ENCODE measurements around the gene TEKT4.
"Not testable (repeated sequence)": the region's sequence is repeated elsewhere in the genome, so short reads cannot be mapped to it uniquely, and the experiment has no call there.

Gene TEKT4

DNA sequence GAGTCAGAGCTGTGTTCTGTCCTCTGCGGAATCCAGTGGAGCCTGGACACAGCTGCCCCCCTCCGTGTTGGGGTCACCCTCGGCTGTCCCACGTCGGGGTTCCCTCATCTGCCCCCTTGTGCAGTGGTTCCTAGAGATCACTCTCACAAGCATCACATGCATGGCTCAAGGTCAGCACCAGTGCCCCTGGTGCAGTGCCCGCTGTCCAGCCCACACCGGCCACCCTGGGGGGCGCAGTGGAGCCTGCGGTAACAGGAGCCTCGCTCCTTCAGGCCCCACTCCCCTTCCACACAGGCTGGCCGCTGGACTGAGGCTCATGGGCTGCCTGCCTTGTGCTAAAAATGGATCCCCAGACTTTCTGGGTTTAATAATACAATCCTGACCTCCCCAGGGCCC lies 8.8 kb downstream of the TEKT4 start:
- H3K4me3 ChIP-seq (ENCODE audit: low read depth, low read length): no peak overlapping the region
- TF ChIP-seq, protein P1, sequence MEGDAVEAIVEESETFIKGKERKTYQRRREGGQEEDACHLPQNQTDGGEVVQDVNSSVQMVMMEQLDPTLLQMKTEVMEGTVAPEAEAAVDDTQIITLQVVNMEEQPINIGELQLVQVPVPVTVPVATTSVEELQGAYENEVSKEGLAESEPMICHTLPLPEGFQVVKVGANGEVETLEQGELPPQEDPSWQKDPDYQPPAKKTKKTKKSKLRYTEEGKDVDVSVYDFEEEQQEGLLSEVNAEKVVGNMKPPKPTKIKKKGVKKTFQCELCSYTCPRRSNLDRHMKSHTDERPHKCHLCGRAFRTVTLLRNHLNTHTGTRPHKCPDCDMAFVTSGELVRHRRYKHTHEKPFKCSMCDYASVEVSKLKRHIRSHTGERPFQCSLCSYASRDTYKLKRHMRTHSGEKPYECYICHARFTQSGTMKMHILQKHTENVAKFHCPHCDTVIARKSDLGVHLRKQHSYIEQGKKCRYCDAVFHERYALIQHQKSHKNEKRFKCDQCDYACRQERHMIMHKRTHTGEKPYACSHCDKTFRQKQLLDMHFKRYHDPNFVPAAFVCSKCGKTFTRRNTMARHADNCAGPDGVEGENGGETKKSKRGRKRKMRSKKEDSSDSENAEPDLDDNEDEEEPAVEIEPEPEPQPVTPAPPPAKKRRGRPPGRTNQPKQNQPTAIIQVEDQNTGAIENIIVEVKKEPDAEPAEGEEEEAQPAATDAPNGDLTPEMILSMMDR (conservative IDR thresholded peaks at IDR 0.05; ENCODE audit: low read depth, low read length): no peak
- DNase-seq (ENCODE audit: low read depth): no peak

DNA sequence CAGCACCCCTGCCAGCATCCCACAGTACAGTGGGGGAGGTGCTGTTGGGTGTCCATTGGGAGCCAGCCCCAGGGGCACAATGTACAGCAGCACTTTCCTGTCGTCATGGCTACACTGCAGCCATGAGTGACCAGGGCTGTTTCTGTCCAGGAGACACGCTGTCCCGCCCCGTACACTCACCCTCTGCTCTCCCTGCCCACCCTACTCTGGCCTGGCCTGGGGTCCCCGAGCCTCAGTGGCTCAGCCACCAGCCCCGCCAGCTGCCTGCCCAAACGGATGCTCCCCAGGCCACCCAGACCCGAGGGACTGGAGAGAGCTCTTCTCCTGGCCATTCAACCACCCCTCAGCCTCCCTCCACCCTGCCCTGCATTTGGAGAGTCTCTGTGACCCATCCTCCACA lies 9.3 kb downstream of the TEKT4 start:
- TF ChIP-seq, protein P1 (conservative IDR thresholded peaks at IDR 0.05; ENCODE audit: low read depth, low read length): no peak
- DNase-seq (ENCODE audit: low read depth): no peak
- no peak overlapping the region for H3K4me3 ChIP-seq (ENCODE audit: low read depth, low read length)

DNA sequence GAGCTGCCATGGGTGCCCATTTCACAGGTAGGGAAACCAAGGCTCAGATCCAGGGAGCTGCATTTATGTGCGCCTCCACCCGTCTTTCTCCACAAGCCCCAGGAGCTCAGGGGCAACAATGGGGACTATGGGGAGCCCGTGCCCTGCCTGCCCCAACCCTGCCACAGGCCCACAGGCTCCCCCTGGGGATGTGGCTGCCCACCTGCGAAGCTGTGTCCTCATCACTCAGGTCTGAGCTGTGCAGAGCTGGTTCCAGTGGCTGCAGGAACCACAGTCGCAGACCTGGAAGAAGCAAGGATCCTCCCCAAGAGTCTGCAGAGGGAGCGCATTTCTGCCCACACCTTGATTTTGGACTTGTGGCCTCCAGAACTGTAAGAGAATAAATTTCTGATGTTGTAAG lies 9.8 kb downstream of the TEKT4 start:
- no peak for DNase-seq (ENCODE audit: low read depth)
- no peak overlapping the region for H3K4me3 ChIP-seq (ENCODE audit: low read depth, low read length)
- TF ChIP-seq, protein P1 (conservative IDR thresholded peaks at IDR 0.05; ENCODE audit: low read depth, low read length): no peak

DNA sequence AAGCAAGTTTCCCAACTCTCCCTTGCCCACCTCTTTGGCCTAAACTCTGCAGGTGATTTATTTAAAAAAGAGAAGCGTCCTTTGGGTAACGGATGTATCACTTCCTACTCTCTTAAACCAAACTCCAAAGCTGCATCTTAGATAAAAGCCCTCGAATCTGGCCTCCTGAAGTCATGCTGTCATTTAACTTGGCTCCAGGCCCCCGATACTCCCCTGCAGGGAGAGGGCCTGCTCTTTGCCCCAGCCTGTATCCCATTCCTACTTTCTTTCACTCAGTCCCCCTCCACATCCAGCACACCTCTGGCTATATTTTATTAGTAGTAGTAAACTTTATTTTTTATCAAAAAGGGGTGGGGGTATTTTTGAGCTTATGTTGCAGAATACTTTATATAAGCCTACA lies 19.0 kb downstream of the TEKT4 start:
- no peak for DNase-seq (ENCODE audit: low read depth)
- no peak overlapping the region for H3K4me3 ChIP-seq (ENCODE audit: low read depth, low read length)
- TF ChIP-seq, protein P1 (conservative IDR thresholded peaks at IDR 0.05; ENCODE audit: low read depth, low read length): no peak

DNA sequence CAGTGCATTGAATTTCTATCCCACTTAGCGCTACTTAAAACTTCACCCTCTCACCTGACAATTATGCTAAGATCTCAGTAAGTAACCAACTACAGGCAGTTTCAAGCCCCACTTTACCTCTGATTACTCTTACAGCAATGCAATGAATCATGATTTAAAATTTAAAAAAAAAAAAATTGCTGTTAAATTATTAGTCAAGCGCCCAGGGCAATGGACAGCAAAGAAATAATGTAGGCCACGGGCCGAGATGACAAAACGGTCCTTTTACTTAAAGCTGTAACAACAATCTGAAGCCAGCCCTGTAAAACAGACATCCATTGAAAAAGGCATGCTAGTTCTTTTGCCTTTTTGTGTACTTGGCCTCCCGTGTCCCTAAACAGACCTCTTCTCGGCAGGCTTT lies 24.0 kb downstream of the TEKT4 start:
- not testable (repeated sequence) for DNase-seq (ENCODE audit: low read depth); H3K4me3 ChIP-seq (ENCODE audit: low read depth, low read length)

DNA sequence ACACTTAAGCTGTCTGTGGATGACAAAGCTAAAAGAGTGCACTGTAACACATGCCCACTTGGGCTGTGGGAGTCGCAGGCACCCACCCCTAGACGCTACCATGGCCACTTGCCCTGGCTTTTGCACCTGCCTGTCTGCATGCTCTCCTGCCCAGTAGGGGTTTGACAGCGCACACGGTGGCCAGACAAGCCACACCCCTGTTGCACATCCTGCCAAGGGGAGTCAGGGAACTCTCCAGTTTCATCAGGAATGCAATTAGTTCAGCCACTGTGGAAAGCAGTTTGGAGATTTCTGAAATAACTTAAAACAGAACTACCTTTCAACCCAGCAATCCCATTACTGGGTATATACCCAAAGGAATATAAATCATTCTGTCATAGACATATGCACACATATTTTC lies 35.7 kb downstream of the TEKT4 start:
- not testable (repeated sequence) for DNase-seq (ENCODE audit: low read depth); H3K4me3 ChIP-seq (ENCODE audit: low read depth, low read length)

DNA sequence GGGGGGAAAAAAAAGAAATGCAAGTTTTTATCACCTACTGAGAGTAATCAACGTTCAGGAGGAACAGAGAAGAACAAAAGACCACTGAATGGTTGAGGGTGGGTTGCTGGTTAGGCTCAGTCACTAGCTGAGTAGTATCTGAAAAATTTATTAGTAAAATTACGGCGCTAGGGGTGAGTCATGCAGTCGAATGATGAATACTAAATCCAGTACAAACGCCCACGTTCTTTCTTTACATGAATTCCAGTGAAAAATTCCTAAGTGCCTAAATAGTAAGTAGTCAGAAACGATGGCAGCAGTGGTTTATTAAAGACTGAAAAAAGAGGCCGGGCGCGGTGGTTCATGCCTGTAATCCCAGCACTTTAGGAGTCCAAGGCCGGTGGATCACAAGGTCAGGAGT lies 52.0 kb downstream of the TEKT4 start:
- no peak for DNase-seq (ENCODE audit: low read depth)
- TF ChIP-seq, protein P1 (conservative IDR thresholded peaks at IDR 0.05; ENCODE audit: low read depth, low read length): no peak
- no peak overlapping the region for H3K4me3 ChIP-seq (ENCODE audit: low read depth, low read length)

DNA sequence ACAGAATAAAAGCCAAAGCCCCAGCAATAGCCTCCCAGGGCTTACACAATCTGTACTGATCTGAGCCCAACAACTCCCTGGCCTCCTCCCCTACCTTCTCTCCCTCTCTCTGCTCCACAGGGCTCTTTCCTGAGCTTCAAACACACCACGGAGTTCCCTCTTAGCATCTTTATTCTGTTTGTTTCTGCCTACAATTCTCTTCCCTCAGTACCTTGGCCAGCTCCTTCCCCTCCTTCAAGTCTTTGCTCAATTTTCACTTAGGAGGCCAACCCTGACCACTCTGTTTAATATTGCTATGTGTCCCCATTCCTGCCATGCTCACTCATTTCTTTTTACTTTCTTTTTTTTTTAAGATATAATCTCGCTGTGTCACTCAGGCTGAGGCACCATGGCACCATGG lies 53.8 kb downstream of the TEKT4 start:
- not testable (repeated sequence) for H3K4me3 ChIP-seq (ENCODE audit: low read depth, low read length); DNase-seq (ENCODE audit: low read depth)

Data from choroid plexus epithelial cell (primary cell).